HG02678 (cell line): ENCODE results near the gene PIK3AP1.
"Not testable (repeated sequence)": the region's sequence is repeated elsewhere in the genome, so short reads cannot be mapped to it uniquely, and the experiment has no call there.

Experiments
- ATAC-seq: cut with Tn5 transposase; IDR thresholded peaks from one replicate; pipeline ENCODE4 v1.9.1; 2021; ENCODE audit warnings: mild to moderate bottlenecking, moderate library complexity; ENCODE audit not compliant: unreplicated experiment

Gene PIK3AP1

DNA sequence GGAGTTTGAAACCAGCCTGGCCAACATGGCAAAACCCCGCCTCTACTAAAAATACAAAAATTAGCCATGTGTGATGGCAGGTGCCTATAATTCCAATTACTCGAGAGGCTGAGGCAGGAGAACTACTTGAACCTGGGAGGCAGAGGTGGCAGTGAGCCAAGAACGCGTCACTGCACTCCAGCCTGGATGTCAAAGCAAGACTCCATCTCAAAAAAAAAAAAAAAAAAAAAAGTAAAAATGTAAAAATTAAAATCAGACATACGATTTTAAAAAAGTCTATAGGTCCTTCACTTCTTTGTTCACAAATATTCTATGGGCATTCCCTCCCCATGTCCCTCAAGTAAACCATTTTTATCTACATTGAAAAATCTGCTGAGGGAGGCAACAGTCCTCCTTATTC lies 171.7 kb downstream of the PIK3AP1 start:
- no peak for ATAC-seq

DNA sequence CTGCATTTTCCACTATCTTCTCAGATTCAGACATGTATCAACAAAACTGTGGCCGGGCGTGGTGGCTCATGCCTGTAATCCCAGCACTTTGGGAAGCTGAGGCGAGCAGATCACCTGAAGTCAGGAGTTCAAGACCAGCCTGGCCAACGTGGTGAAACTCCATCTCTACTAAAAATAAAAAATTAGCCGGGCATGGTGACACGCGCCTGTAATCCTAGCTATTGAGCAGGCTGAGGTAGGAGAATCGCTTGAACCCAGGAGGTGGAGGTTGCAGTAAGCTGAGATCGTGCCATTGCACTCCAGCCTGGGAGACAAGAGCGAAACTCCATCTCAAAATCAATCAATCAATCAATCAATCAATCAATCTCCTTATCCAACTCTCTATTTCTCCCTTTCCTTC lies 174.8 kb downstream of the PIK3AP1 start:
- not testable (repeated sequence) for ATAC-seq
